ENCODE data around the gene FAM3C. TPM values are rescaled to one million over a fixed set of nuclear protein-coding genes. Genes with fewer than 3 reads are reported as not detected.

FAM3C gene
- total RNA-seq, 4 donors from 2014 or later = 91.0 to 109 (median 97.9) TPM

DNA sequence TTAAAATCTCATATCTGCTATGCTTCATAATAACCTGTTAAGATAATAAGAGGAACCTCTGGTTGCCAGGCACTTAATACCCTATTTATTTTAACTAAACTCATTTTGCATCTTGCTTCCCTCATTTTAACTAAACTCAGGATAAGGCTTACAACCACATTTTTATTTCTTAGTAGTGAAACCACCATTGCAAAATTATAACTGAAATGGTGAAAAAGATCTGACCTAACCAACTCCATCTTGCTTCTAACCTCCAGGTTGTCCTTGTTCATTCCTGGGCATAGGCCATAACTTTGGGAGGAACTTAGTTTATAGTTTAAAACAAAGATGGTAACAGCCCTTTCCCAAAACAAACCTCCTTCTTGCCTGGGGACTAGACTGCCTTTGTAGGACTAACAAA, 6.0 kb downstream of the FAM3C start:
- intact Hi-C loops (cut with DNase I) = no loop called here
- no peak for TF ChIP-seq POLR2A (IDR thresholded peaks at IDR 0.05)
- TF ChIP-seq, protein P1, sequence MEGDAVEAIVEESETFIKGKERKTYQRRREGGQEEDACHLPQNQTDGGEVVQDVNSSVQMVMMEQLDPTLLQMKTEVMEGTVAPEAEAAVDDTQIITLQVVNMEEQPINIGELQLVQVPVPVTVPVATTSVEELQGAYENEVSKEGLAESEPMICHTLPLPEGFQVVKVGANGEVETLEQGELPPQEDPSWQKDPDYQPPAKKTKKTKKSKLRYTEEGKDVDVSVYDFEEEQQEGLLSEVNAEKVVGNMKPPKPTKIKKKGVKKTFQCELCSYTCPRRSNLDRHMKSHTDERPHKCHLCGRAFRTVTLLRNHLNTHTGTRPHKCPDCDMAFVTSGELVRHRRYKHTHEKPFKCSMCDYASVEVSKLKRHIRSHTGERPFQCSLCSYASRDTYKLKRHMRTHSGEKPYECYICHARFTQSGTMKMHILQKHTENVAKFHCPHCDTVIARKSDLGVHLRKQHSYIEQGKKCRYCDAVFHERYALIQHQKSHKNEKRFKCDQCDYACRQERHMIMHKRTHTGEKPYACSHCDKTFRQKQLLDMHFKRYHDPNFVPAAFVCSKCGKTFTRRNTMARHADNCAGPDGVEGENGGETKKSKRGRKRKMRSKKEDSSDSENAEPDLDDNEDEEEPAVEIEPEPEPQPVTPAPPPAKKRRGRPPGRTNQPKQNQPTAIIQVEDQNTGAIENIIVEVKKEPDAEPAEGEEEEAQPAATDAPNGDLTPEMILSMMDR (IDR thresholded peaks at IDR 0.05) = no peak
- peaks cover 17 to 48% of the 10 kb centered on the region in 2 donors for H3K4me1 ChIP-seq
- H3K36me3 ChIP-seq = no peaks in the 10 kb centered on the region
- no peak overlapping the region for H3K27ac ChIP-seq
- no peaks in the 10 kb centered on the region for H3K9me3 ChIP-seq
- H3K27me3 ChIP-seq = no peaks in the 10 kb centered on the region
- no peak for DNase-seq
- no peak overlapping the region for H3K4me3 ChIP-seq (replicated peaks in 1 of 3)

DNA sequence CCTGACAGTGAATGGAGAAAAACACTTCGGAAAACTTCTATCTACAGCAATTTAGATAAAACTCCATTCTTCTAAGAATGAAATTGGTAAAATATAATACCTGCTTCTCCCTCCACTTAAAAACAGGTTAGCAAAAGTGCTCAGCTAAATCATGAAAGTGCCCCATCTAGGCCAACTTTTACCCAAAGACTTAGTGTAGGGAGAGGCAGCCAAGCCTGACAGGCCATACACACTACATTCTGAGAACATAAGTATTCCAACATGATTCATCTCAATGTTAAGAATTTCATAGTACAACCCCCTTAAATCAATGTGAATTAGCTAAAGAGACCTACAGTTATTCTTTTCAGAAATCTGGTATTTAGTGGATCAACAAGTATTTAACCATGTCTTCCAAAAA, 7.2 kb downstream of the FAM3C start:
- no peak overlapping the region for H3K4me3 ChIP-seq (replicated peaks in 1 of 3)
- no peaks in the 10 kb centered on the region for H3K27me3 ChIP-seq
- H3K36me3 ChIP-seq = no peaks in the 10 kb centered on the region
- TF ChIP-seq, protein P1 (IDR thresholded peaks at IDR 0.05) = no peak
- no peak for TF ChIP-seq POLR2A (IDR thresholded peaks at IDR 0.05)
- WGBS, 2 donors = 95 to 98% methylated on average over 1 of the region's 1 CpG
- no peaks in the 10 kb centered on the region for H3K9me3 ChIP-seq
- peaks cover 15 to 47% of the 10 kb centered on the region in 2 donors for H3K4me1 ChIP-seq
- no peak for DNase-seq
- no peak overlapping the region for H3K27ac ChIP-seq
- intact Hi-C loops (cut with DNase I) = no loop called here

DNA sequence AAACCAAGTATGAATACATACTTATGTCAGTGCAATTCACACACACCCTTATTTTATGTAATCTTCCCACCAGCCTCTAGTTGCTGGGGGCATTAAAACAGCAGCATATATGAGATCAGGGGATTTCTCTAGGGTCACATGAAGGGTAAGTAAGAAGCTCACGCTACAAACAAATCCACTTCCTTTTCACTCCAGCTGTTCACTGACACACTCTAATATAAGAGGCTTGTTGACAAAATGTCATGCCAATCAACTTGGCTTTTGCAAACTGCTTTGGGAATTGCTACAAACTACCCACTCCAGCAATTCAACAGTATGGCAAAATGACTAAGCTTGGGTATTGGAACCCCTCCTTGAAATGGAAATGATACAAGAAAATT, 10.3 kb downstream of the FAM3C start:
- intact Hi-C loops (cut with DNase I) = no loop called here
- Histone ChIP-seq H3K4me3 (replicated peaks in 1 of 3) (no peak overlapping the region), H3K9me3 (no peaks in the 10 kb centered on the region), H3K4me1 (peaks cover 13 to 47% of the 10 kb centered on the region in 2 donors), H3K36me3 (no peaks in the 10 kb centered on the region), H3K27ac (no peak overlapping the region), H3K27me3 (no peaks in the 10 kb centered on the region)
- DNase-seq = no peak
- WGBS, 2 donors = 29 to 30% methylated on average over 1 of the region's 1 CpG
- TF ChIP-seq POLR2A (IDR thresholded peaks at IDR 0.05) = no peak
- TF ChIP-seq, protein P1 (IDR thresholded peaks at IDR 0.05) = no peak

DNA sequence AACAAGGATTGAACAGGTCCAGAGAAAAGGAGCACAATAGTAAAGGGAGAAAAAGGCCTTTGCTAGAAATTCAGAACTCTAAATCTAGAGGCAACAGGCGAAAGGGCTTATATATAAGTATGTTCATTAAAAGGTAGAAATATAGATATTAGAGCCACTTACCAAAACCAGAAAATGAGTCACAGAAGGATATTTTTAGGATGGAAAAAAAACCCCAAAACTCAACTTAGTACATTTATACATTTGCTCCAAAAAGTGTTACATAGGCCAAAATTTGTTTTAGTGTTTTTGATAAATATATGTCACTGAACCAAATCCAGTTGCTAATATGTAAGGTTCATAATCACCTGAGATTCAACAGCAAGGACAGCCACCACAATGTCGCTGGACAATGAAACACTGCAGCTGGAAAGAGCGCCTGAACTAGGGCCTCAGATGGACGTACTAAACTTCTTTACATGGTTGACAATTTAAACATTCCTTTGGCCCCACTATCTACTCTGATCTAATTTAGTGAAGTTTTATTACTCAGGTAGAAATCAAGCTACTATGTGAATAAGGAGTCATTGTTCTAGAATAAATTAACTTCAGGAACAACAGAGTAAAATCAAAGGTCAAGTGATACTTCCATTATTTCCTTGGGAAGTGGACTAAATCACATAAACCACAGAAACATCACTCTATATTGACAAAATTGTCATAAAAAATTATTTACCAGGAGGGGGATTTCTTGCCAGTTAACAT, 10.9 kb downstream of the FAM3C start:
- no peaks in the 10 kb centered on the region for H3K27me3 ChIP-seq
- TF ChIP-seq, protein P1 (IDR thresholded peaks at IDR 0.05) = no peak
- no peak for TF ChIP-seq POLR2A (IDR thresholded peaks at IDR 0.05)
- intact Hi-C loops (cut with DNase I) = no loop called here
- no peaks in the 10 kb centered on the region for H3K36me3 ChIP-seq
- H3K4me3 ChIP-seq (replicated peaks in 1 of 3) = no peak overlapping the region
- 95% methylated on average over 4 of the region's 4 CpGs for WGBS, 2 donors
- no peak for DNase-seq
- H3K27ac ChIP-seq = no peak overlapping the region
- no peaks in the 10 kb centered on the region for H3K9me3 ChIP-seq
- peaks cover 13 to 47% of the 10 kb centered on the region in 2 donors for H3K4me1 ChIP-seq

GRCh38 chr7:121384265-121384664, 11.8 kb downstream of the FAM3C start:
- DNase-seq = no peak
- H3K4me1 ChIP-seq = peaks cover 13 to 42% of the 10 kb centered on the region in 2 donors
- no peak overlapping the region for H3K4me3 ChIP-seq (replicated peaks in 1 of 3)
- H3K27me3 ChIP-seq = no peaks in the 10 kb centered on the region
- no peak overlapping the region for H3K27ac ChIP-seq
- intact Hi-C loops (cut with DNase I) = no loop called here
- H3K9me3 ChIP-seq = no peaks in the 10 kb centered on the region
- H3K36me3 ChIP-seq = no peaks in the 10 kb centered on the region
- 87 to 92% methylated on average over 2 of the region's 2 CpGs for WGBS, 2 donors
- TF ChIP-seq, protein P1 (IDR thresholded peaks at IDR 0.05) = no peak
- TF ChIP-seq POLR2A (IDR thresholded peaks at IDR 0.05) = no peak

Measured in thyroid gland (tissue), 4 donors.